ENCODE measurements around the gene CUL1.

Gene CUL1

DNA sequence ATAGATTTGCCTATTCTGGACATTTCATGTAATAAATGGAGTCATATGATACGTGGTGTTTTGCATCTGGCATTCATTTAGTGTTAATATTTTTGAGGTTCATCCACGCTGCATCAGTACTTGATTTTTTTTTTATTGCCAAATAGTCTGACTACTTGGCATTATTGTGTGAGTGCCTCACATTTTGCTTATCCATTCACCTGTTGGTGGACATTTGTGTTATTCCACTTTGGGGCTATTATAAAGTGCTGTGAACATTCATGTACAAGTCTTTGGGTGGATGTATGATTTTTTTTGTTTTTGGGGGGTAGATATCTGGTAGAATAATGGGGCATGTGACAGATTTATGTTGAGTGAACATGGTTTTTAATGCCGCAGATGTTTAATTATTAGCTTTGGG, 19.7 kb downstream of the CUL1 start:
- no peak for DNase-seq (ENCODE audit: low spot score)

DNA sequence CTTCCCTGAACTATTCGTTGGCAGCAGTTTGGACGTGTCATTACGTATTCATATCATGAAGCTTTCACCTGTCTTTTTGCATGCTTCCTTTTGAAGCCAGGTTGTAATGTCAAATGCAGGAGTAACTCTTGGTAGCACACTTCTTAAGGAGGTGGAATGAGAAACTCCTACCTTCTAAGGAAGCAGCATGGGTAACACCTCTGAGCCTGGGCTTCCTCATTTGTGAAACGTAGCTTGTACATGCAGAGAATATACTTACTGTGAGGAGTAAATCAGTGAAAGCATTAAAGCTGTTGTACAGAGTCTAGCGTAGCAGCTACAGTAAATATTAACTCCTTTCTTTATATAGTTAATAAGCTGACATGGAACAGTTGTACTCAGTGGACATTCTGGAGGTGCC, 21.1 kb downstream of the CUL1 start:
- DNase-seq (ENCODE audit: low spot score) = no peak

DNA sequence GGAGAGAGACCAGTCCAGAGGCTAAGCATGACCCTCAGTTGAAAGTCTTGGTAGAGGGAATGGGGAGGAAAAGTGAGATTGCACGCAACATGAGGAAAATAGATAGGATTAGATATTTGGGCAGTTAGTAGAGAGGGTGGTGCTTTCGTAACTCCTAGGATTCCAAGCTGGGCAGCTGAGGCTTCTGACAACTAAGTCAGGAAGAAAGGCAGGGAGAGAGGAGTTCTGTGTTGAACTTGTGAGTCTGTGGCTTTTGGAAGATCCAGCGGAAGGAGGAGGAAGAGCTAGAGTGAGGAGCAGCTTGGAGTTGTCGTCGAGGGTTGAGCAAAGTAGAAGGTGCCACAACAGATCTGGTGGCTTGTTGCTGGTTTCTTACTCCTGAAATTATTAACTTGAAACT, 21.8 kb downstream of the CUL1 start:
- DNase-seq (ENCODE audit: low spot score) = no peak

DNA sequence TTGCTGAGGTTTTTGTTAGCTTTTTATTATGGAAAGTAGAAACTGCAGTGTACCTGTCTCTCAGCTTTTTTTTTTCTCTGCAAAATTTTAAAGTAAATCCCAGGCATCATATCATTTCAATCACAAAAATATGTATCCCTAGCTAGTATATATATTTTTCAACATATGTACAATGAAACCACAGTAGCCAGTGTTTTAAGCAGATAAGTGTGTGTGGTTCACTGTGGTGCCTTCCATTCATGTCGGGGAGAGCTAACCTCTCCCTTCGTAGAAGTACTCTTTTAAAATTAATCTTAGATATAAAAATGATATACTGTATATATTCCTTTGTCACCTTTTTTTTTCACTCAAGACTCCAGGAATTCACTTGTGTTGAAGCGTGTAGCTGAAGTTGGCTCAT, 22.7 kb downstream of the CUL1 start:
- no peak for DNase-seq (ENCODE audit: low spot score)

DNA sequence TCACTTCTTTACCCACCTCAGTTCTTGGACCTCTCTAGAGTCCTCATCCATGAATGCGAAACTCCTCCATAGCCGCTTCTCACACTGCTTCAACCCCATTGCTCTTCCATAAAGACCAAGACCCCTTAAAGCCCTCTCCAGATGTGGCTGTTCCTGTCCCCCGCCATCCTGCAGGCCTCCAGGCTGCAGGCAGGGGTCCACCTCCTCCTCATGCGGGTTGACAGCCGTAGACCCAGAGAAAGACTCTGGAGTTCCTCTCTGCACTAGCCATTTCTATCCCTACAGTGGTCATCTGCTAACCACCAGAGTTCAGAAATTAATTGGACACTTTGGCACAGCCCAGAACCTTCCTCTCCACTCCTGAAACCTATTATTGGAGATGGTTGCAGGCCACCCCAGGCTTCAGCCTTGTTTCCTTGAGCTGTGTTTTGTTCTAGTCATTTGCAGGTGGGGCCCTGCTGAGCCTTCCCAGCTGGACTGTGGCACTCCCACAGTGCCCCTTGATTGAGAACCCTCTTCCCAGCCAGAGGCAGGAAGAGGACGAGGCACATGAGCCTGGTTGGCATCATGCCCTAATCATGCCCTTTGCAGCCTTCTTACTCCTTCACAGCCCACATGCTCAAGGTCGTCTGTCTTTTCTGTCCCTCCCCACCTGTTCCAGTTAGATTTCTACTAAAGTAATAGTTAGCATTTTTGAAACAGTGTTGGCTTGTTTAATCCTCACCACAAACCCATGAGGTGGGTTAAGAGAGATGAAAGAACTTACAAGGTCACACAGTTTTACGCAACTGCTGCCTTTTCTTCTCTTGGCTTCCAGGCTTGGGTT, 23.9 kb downstream of the CUL1 start:
- DNase-seq (ENCODE audit: low spot score) = no peak

DNA sequence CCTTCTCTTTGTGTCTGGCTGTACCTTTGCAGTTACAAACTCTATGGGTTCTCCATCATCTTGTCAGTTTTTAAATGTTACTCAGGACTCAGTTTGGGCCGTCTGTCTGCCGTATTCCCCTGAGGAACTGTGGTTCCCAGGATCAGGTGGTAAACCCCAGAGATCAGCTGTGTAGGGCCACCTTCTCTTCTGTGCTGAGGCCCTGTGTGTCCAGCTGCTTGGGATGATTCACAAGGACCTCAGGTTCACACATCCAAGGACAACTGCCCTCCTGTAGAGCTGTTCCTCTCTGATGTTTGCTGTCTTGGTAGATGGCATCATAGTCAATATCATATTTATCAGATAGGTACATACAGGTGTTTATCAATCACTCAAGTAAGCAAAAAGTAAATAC, 24.5 kb downstream of the CUL1 start:
- no peak for DNase-seq (ENCODE audit: low spot score)

DNA sequence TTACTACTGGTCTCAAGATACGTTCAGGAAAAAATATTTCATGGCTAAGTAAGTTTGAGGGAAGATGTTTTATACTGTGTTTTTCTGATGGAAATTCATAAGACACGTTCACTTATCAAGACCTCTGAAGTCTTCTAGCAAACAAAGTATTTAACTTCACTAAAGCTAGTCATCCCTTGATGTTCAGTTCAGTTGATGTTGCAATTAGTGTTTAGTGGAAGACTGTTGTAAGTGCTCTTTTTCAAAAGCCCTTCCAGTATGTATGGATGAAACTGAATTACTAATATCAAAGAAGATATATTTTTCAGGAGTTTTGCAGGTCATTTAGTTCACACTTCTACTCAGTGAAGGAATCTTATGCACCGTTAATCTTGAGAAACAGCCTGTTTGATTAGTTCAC, 25.1 kb downstream of the CUL1 start:
- DNase-seq (ENCODE audit: low spot score) = no peak

DNA sequence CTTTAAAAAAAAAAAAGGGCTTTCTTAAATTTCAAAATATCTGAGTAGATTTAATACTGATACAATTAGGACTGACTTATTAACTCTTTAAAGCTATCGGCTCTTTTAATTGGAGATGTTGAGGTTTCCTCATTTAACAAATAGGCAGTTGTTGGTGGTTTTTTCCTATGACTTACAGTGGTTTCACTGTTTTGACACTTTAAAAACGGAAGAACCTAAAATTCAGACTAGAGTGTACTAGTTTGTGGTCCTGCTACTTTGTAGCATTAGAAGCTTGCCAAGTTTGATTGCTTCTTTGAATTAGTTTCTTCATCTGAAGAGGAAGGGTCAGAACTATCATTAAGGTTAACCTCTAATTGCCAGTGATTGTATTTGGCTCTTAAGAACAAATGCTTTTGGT, 27.7 kb downstream of the CUL1 start:
- no peak for DNase-seq (ENCODE audit: low spot score)

DNA sequence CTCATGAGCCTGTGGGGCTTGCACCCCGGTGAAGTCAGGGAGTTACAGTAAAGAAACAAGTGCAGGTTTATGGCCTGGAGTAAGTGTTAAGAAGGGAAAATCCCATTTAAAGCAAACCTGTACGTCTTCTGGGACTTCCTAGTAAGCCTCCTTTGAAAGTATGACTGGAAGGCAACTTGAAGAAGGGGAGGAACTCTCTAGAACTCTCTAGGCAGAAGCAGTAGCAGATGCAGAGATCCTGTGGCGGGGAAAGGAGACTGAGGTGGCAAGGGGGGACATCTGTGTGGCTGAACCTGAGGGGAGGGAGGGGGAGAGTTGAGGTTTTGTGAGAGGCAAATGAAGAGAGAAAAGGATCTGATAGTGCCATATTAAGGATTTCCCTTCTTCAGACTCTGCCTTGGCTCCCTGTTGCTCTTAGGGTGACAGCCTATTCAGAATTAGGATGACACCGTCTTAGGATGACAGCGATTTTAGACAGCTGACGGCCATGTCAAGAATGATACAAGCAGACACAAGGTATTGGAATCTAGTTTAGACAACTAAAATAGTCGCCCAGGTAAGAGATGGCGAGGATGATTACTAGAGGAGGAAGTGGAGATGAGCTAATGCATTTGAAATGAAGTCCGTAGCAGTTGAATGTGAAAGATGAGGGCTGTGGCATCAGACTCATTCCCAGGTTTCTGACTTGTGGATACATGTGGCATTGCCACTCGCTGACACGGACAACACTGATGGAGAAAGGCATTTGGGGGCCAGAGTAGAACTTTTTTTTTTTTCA, 29.0 kb downstream of the CUL1 start:
- no peak for DNase-seq (ENCODE audit: low spot score)

DNA sequence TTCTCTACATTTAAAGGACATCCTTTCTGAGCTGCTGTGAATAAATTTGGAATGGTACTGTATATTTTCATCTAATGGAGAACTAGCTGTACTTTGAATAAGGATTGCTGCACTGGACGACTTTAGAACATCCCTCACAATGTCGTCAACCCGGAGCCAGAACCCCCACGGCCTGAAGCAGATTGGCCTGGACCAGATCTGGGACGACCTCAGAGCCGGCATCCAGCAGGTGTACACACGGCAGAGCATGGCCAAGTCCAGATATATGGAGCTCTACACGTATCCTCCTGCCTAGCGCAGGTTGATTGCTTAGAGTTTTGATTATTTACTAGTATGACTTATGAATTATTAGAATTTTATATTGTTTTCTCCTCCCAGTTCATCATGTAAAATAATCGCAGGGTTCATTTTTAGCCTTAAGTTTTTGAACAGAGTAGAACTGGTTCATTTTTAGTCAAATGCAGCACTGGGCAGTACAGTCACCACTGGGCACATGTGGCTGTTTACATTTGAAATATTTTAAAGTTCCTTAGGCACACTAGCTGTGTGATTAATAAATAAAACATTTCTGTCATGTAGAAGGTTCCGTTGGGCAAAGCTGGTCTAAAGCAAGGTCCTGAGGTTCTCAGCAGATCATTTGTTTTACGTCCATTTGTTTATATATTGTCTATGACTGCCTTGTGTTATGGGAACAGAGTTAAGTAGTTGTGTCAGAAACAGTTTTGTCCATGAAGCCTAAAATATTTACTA, 31.5 kb downstream of the CUL1 start:
- DNase-seq (ENCODE audit: low spot score) = no peak

DNA sequence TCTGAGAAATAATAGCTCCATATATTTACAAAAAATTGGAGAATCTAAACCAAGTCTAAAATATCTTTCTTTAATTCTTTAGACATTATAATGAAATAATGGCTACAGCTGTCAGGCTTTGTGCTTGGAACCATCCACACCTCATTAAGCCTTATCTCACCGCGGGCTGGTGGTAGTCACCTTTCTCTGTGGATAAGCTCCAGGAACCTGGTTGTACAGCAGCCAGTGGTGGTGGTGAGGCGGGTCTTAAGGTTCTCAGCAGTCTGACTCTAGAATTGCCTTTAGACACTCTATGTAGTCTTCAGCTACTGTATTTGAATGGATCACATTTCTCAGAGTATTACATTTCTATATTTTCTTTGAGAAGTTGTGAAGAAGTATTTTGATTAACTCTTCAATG, 34.2 kb downstream of the CUL1 start:
- no peak for DNase-seq (ENCODE audit: low spot score)

DNA sequence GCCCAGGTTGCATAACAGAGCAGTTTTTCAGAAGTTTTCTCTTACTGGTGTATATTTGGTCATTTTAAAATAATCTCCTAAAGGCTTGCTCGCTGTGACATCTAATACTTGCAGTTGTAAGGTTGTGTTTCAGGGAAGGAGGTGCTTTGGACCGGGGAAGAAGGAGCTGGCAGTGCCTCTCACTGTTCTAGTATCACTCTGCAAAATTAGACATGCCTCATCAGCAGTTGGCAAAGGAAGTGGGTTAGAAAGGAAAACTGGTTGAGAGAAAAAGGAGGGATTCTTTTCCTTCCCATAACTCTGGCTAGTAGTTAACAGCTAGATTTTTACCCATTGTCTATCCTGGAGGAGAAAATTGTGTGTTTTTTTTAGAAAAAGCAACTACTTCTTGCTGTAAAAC, 34.8 kb downstream of the CUL1 start:
- DNase-seq (ENCODE audit: low spot score) = no peak

DNA sequence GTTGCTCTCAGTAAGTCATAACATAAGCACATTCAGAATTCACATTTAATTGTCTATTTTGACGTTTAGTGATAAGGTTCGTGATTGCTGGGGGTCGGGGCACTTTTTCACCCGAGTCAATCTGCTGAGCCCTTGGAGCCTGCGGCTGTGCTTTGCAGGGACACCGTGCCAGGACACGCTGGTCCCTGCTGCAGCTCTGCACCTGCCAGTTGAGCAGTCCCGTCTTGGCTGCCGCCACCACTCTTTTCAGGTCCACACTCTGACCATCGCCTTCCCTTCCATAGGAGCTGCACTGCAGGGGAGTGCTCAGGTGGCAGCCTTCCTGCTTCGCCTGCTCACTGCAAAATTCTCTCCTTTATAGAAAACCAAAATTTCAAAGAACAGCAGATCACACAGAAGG, 36.4 kb downstream of the CUL1 start:
- no peak for DNase-seq (ENCODE audit: low spot score)

DNA sequence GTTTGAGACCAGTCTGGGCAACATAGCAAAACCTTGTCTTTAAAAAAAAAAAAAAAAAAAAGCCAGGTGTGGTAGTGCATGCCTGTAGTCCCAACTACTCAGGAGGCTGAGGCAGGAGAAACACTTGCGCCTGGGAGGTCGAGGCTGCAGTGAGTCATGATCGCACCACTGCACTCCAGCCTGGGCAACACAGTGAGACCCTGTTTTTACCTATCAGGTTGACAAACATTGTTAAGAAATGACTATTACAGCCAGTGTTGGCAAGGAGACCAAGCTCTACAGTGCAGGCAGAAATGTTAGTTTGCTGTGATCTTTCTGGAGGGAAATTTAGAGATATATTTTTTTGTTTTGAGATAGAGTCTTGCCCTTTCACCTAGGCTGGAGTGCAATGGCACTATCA, 37.3 kb downstream of the CUL1 start:
- DNase-seq (ENCODE audit: low spot score) = no peak

DNA sequence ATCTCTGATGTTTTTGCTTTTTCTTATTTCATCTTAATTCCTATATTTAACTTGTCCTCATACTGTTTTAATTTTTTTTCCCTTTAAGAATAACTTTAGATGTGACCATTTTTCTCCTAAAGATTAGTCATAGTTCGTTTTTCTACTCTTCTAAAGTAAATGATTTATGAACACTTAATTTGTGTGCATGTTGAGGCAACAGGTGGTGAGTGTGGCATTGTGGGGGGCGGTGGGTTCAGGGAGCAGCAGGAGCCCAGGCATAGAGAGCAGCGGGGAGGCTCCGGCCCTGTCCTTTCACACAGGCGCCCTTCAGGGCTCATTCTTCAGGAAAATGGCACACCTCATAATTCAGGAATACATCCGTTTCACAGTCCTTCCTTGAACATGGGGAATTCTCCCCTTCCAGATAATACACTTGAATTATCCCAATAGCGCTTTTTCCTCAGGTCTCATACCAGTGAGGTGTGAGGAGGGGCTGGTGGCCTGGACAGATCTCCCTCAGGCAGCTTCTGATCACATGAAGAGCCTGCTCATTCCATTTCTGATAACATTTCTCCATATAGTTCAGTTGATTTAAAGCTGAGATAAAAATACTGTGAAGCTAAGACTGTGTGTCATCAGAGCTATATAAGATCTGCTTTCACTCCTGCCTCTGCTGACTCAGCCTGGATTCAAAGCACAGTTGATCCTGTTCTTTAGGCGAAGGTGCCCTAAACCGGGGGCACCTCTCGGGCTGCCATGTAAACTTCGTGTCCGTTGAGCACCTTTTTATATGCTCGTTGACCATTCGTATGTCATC, 40.2 kb downstream of the CUL1 start:
- DNase-seq (ENCODE audit: low spot score) = no peak

DNA sequence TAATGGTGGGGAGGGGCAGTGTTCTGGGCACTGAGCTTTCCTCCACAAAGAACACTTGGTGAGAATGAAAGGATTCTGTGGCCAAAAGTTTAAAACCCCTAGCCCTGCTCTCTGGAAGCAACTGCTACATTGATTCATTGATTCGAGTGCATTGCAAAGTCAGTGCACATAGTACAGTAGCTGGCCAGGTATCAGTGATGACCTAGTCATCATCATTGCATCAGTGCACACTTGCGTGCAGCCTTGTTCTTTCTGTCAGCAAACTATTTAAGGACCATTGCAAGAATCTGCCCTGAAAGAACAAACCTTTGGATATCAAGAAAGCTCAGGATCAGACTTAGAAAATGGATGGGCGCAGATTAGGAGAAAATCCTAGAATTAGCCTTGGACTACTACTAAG, 47.4 kb downstream of the CUL1 start:
- no peak for DNase-seq (ENCODE audit: low spot score)

DNA sequence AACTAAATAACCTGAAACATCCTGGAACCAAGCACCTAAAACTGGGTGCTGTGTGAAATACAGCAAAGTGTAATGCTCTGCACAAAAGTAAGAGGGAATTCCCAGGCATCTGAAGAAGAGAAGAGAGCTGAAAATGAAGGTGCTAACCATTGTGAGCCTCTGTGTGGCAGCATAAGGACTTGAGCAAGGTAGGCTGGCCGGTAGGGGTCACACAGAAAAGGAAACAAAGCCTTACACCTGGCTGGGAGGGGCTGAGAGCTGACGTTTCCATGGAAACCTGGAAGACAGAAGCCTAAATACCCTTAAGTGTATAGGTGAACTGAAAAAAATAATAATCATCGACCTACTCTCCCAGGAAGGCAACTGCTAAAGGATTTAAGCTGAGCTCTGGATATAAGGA, 48.6 kb downstream of the CUL1 start:
- no peak for DNase-seq (ENCODE audit: low spot score)

DNA sequence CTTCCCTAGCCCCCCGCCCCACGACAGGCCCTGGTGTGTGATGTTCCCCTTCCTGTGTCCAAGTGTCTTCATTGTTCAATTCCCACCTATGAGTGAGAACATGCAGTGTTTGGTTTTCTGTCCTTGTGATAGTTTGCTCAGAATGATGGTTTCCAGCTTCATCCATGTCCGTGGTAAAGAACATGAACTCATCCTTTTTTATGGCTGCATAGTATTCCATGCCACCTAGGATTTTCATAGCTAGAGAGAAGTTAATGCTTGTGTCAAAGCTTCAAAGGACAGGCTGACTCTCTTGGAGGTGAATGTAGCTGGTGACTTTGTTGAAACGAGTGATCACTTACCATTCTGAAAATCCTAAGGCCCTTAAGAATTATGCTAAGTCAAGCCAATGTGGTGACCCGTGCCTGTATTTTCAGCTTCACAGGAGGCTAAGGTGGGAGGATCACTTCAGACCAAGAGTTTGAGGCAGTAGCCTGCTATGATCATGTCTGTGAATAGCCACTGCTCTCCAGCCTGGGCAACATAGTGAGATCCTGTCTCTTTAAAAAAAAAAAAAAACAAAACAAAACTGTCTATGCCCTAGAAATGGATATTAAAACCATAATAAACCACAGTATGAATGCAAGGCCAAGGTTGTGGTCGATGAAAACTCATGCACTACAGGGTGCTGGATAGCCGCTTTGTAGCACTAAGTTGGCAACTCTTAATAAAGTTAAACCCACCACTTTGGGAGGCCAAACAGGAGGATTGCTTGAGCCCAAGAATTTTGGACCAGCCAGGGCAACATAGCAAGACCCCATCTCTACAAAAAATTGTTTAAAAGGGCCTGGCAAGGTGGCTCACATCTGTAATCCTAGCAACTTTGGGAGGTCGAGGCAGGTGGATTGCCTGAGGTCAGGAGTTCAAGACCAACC, 52.0 kb downstream of the CUL1 start:
- no peak for DNase-seq (ENCODE audit: low spot score)

DNA sequence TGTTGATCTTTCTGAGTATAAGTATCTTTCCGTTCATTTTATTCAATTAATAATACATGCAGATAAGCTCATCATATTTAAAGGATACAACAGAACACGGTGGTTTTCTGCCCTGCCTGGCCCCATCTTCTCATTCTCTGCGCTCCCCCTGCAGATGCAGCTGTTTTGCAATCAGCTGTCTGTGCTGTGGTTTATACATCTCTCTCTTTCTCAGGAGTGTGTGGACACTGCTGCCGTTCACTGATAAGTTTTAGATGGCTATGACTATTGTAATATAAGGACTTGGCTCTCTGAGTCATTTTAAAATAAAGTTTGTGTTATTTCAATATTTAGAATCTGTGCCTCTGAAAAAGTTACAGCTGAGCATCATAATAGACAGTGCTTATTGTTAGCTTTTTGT, 54.5 kb downstream of the CUL1 start:
- DNase-seq (ENCODE audit: low spot score) = no peak

DNA sequence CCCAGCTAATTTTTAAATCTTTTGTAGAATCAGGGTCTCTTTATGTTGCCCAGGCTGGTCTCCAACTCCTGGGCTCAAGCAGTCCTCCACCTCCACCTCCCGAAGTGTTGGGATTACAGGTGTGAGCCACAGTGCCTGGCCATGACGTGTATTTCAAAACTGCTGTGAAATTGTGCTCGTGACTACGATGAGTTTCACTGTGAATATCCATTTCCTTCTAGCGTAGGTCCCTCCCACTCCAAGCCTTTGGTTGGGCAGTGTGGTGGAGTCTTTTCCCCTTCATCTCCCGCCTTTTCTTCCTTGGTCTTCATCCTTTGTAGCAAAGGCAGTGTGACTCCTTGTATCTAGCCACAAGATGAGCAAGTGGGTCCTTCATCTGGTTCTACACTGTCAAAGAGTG, 56.2 kb downstream of the CUL1 start:
- no peak for DNase-seq (ENCODE audit: low spot score)
